ENCODE data around the gene FANCI.

Gene FANCI

DNA sequence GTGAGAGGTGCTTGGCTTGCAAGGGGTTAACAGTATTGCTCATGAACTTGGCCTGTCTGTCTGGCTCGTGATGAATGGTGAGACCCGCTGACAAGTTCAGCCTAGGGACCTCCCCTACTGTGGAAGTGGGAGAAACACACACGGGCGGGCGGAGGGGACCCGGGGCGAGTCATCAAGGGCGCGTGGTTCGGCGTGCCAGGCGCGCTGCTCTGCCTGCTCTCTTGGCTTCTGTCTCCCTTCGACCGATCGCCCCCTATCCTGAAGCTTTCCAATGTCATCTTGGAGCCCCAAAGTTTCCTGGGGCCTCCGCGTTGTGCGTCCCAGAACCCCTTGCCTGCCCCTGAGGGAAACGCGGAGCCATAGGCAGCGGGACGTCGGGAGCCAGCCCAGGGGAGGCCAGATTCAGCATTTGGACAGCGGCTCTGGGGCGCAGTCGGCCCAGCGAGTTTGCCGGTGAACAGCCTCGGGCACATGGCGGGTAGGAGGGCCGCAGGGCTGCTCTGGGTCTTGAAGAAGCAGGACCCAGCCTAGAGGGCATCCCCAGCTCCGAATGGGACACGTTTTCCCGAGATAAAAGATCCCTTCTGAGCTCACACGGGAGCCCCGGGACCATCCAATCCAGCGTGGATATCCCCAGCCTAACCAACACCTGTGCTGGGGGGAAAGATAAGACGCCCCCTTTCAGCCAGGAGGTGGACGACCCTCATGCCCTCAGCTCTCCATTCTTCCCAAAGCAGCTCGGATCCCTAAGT is 117.8 kb downstream of the FANCI start:
- peak; percentile 57 for DNase-seq (ENCODE audit: low read depth)

DNA sequence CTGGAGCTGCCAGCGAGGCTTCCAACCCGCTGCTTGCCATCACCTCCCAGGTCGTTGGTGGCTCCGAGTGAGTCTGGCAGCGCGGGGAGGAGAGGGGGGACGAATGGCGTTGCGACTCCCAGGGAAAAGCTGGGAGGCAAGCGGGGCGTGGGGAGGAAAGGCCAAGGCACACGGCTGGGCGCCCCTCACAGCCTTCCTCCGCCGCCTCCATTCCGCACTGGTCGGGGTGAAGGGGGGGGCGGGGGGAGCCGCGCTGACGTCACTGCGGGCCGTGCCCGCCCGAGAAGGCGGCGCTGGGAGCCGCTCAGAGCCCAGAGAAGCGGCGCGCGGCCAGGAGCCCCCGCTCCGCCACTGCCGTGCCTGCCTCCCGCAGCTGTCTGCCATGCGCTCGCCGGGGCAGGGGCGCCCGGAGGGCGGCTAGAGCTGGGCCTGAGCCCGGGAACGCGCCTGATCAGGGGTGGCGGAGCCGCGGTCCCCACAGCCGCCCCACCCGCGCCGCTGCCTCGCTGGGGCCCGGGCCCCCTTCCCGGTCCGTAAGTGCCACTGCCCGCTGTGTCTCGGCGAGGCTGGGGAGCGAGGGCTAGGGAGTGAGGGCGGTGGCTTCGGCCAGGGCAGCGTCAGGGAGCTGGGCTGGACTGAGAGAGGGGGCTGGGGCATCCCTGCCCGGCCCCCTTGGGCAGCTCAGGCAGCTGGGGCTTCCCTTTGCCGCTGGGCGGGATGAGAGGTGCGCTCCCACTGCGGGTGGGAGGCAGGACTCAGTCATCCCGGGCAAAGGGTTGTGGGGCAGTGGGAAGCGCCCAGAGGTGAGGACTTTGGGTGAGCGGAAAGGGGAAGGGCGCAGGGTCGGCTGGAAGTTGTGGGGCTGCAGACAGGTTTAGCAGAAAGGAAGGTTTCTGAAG is 118.7 kb downstream of the FANCI start:
- no peak for DNase-seq (ENCODE audit: low read depth)

DNA sequence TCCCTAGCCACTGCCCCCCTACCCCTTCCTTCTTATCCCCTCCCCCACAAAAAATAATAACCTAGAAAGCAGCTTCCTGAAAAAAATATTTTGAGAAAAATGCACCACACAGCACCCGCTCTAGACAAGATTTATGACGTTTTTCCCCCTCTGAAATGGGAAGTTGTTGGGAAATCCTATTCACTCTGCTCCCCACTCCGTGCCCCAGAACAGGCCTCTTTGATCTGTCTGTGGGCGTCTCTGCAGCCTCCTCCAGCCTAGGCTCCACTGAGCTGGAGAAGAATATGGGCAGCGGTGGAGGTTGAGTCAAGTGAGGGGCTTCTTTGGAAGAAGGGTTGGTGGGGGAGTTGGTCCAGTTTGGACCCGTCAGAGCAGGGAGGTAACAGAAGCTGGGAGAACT is 119.4 kb downstream of the FANCI start:
- no peak for DNase-seq (ENCODE audit: low read depth)

DNA sequence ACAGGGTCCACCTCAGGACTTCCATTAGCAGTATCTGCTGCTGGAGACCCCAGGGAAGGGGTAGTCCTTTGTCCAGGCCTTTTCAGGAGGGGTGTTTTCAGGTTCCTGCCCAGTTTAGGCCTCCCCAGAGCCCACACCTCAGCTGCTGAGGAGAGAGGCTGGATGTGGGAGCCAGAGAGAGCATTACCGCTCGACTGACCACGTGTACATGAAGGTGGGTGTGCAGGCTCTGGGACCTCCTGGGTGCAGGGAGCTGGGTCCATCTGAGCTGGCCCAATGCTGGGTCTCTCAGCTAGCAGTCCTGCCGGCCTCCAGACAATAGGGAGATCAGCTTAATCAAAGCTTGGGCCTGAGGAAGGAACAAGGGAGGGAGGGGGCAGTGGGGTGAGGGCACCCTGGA is 120.0 kb downstream of the FANCI start:
- DNase-seq (ENCODE audit: low read depth), result no peak

DNA sequence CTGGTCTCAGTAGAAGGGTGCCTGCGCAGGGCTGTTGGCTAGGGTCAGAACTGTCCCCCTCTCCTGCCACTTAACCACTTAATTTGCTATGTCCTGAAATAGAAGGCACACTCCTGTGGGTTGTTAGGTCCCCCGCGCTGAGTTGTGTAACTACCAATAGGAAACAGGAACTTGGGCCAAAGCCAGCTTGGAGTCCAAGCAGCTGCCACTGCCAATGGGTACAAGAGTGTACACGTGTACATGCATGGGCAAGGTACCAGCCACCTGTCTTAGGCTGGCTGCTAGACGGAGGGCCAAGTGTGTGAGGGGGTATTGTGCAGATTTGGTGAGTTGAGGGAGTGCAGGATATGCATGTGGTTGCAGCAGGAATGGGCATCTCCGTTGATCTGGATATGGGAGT is 120.6 kb downstream of the FANCI start:
- DNase-seq (ENCODE audit: low read depth), result no peak

DNA sequence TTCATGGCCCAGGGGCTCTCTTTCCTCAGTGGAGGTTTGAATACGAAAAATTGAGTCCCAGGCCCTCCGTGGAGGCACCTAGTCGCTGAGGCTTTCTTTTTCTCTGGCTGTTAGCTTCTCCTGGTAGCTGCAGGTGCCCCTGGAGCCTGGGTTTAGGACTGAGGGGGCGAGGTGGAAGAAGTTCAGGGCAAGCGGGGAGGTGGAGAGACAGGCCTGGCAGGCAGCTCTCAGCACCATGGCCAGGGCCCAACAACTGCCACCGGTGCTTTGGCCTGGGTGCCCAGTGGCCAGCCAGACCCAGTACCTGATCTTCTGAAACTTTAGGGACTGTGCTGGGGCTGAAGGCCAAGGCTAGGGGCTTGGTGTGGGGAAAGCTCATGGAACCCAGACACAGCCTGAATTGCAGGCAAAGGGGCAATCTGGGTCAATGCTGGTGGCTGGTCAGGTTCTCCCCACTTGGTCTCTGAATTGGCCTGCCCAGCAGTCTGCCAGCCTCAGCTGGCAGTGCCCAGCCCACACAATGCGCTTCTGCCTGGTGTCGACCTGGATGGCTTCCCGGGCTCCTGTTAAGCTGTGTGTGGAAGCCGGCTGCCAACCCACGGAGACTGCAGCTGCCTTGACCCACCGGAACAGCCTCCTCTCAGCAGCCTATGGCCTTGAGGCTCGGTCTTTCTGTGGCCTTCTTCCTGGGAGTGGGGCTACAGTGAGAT is 121.1 kb downstream of the FANCI start:
- no peak for DNase-seq (ENCODE audit: low read depth)

DNA sequence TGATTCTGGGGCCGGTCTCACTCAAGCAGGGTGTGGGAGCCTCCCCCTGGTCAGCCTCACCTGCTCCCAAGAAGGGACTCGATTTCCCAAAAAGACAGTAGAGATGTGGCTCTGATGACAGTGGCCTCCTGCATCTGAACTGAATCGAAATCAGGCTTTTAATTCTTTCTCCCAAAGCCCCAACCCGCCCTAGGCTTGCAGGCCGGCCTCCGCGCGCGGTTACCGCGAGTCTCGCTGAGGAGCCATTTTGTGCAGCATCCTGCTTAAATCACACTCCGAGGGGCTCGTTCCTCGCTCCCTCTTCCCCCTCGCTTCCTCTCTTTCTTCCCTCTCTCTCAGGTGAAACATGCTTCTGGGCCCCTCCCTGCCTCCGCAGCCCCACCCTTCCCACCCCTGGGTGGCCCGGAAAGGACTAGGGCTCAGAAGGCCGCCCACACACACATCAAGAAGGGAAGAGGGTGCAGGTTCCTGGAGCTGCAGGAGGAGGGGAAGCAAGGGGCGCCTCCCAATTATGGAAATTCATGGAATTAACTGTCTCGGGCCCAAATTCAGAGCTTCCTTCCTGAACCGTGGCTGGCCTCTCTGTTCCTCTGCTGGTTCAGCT is 121.8 kb downstream of the FANCI start:
- no peak for DNase-seq (ENCODE audit: low read depth)
